CD4-positive, alpha-beta T cell treated with Interleukin-17A for 4 hours (primary cell): ENCODE results near the gene ESR2.
"Not testable (repeated sequence)": the region's sequence is repeated elsewhere in the genome, so short reads cannot be mapped to it uniquely, and the experiment has no call there.

Experiments used
- DNase-seq: peaks from one replicate; pipeline ENCODE4 v3.0.0-alpha.2; 2020; ENCODE audit warnings: mixed read lengths

ESR2 gene

DNA sequence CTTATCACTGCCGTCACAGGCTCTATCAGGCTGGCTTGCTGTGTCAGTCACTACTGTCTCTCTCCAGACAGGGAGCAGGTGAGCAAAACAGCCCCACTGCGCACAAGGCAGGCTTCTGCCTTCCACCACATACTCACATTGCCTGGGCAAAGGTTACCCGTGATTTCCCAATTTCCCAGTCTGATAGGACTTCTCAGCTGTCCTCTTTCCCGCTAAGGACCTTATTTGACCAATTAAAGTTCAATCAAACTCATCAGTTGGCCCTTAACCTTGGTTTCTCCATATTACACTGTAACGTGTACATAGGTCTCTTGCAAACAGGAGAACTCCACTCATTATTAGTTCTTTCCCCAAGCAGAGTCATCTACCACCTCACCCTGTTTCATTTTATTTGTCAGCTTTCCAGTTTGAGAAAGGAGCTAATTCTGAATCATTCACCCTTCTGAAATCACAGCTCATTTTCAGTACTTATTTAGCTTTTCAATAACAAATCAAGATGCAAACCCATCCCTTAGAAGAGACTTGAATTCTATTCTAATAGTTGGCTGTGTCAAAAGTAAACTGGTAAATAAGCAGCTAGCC is 170.8 kb downstream of the ESR2 start:
- no peak for DNase-seq

DNA sequence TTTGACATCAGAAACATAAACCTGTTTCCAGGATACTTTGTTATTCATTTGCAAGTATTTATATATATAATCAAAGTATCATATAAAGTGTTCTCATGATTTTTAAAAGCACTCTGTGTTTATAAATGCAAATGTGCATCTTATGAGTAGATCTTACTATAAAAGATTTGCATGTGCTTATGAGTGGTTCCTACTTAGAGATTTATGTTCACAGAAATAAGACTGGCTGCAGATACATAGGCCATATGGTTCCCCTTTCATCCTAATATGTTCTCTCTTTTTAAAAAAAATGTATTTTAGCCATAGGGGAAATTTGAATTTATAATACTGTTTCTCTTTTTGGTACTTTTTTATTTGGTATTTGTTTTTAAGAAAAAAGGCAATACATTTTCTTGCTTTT is 174.2 kb downstream of the ESR2 start:
- no peak for DNase-seq

DNA sequence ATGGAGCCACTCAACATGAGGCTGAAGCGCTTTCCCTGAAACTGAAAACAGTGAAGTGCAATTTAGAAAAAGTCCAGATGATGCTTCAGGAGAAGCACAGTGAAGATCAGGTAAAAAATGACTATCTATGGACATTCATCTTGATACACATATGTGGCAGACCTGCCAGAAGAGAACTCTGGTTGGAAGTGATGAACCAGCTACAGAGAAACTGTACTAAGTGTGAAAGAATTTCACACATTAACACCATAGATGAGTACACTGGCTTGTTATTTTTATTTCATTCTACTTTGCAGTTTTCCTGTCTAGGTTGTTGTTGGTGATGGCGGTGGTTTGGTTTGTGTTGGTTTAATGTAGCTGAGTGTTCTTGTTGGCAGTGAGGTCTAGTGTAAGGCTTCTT is 174.7 kb downstream of the ESR2 start:
- DNase-seq = no peak

DNA sequence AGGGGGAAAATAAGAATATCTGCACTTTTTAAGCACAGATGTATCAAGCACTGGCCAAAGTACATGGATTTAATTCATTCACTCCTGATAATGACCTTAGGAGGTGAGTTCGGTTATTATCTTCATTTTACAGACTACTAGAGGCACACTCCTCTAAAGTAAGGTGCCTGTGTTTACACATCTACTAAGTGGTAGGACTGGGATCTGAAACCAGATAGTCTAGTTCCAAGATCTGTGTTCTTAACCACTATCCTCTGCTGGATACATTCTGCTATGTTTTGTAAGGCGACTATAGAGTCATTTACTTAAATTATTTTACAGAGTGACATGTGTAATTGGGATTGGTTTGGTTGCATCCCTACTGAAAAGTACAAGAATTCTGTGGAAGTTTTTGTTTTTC is 175.3 kb downstream of the ESR2 start:
- DNase-seq = no peak

DNA sequence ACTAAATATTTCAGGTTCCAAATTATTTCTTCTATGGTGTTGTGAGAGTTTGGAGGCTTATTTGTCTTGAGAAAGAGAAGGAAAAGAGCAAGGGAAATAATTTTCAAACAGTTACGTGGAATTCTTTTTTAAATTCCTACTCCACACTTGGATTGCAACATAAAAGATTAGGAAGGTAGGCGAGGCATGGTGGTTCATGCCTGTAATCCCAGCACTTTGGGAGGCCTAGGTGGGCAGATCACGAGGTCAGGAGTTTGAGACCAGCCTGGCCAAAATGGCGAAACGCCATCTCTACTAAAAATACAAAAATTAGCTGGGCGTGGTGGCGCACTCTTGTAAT is 175.8 kb downstream of the ESR2 start:
- DNase-seq = not testable (repeated sequence)

DNA sequence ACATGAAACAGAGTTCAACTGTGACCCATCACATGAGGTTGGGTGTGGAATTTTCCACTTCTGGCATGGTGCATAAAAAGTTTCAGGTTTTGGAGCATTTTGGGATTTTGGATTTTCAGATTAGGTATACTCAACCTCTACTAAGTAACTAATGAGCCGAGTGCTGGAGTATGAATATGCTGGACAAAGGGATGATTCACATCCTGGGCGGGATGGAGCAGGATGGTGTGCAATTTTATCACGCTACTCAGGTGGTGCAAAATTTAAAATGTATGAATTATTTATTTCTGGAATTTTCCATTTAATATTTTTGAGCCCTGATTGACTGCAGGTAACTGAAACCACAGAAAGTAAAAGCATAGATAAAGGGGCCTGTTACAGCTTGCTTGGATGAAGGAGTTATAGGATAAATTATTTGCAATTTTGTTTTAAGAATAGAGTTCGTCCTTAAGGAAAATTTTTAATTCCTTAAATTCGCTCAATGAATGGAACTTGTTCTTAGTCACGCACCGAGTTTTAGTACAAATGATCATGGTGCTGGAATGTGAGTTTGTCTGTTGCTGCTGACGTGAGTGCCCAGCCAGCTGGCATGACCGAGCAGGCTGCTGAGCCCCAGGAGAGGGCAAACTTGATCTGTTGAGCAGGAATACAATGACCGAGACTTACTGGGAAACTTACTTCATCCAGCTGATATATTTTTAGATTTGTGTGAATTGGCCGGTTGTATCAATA is 176.3 kb downstream of the ESR2 start:
- DNase-seq = no peak

DNA sequence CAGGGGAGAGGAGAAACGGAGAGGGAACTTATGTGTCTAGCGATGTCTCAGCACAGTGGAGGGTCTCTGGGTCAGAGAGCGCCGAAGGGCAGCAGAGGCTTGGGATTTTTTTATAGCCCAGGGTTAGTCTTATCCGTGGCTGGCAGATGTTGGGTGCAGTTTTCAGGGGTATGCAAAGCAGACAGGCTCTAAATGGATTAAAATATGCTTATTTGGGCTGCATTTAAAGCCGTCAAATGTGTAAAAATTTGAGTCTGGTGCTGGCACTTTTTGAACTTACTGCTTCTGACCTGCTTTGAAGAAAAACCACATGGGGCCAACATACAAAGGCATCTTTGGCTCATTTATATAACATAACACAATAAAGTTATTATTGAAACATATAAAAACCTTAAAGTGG is 178.8 kb downstream of the ESR2 start:
- DNase-seq = no peak

DNA sequence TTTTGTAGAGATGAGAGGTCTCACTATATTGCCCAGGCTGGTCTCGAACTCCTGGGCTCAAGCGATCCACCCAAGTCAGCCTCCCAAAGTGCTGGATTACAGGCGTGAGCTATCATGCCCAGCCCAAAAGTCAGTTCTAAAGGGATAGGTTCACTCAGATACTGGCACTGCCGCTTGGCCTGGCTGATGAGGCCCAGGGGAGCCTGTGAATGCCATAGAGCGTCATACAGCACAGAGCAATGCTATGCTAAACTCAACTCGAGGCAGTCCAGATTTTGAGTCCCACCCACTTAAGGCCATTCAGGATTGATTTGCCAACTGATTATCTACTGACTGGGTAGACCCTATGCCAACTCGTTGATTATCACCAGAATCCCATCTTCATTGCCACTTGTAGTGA is 179.4 kb downstream of the ESR2 start:
- DNase-seq = no peak

DNA sequence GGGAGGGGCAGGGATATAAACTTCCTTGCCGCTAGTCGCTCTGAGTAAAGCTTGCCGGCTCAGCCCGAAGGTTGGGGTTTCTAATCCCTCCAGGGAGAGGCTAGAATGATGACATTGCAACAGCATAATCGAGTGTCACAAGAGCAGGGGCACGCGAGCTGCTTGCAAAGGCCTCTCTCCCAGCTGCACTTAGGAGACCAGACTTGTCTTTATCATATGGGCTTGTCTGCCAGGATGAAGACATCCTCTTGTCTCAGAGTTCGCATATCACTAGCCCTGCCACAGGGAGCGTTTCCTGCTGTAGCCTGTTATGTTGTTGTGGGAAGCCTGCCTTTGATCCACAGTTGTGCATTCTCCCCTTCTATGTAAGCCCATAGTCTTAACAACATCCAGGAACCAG is 180.0 kb downstream of the ESR2 start:
- DNase-seq = no peak

DNA sequence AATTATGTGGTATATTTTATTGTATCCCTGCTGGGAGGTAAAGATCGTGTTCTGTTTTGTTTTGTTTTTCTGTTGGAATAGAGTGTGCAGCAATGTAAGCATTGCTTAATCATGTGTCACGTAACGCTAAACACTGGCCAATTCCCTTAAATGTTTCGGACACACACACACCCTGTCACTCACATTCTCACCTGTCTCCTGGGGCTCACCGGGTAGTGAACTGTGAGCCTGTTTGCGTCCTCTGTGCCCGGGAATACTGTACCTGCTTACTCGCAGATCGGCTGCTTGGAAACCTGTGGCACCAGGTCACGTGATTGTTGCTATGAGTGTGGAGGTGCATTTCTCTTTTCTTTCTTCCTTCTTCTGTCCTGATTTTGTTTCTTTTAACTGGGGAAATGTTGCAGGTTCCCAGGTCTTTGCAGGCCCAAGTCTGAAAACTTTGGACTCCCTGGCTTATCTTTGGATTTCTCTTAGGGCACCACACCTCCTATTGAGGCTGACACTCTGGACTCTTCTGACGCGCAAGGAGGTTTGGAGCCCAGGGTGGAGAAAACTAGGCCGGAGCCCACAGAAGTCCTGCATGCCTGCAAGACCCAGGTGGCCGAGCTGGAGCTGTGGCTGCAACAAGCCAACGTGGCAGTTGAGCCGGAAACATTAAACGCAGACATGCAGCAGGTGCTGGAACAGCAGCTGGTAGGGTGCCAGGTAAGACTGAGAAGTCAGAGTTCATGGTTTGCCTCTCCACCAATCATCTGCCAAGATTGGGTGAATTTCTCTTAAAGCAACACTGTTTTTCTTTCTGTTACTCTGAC is 181.1 kb downstream of the ESR2 start:
- DNase-seq = no peak

DNA sequence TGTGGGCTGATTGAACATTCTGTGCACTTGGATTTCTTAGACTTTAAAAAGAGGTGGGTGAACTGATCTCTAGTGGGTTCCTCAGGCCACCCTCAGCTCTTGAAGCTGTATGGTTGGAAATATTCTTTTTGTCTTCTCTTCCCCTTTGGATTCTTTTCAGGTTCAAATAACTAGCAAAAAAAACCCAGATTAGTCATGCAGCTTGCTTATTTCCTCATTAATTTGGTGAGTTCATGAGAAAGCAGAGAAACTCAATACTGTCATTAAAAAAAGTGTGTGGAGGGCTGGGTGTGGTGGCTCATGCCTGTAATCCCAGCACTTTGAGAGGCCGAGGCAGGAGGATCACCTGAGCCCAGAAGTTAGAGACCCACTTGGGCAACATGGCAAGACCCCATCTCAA is 183.4 kb downstream of the ESR2 start:
- no peak for DNase-seq

DNA sequence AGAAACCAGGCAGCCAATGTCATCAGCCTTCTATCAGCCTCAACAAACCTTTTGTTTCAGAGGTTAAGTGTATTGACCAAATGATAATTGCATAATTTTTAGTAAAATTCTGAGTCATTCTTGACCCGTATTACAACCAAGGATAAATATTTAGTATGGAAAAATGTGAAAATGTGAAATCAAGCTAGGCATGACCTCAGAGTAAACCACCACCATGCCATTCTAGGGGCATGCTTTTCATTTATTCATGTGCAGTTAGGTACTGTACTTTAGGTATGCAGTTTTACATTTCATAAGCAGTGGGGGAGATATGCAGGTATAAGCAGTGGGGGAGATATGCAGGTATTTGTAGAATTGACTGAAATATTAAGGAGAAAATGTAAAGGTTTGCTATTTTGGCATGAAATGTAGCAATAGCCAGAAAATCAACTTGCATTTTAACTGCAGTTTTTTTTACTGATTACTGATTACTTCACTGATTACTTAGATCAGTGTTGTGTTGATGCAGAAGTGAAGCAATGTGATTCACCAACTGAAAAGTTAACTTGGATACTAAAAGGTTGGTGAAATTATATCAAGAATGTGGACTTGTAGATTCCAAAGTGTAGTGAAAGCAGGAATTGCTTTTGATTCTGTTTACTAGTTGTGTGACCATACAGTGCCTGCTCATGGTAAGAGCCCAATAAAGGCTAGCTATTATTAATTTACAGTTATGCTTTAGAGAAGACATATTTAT is 184.2 kb downstream of the ESR2 start:
- no peak for DNase-seq

DNA sequence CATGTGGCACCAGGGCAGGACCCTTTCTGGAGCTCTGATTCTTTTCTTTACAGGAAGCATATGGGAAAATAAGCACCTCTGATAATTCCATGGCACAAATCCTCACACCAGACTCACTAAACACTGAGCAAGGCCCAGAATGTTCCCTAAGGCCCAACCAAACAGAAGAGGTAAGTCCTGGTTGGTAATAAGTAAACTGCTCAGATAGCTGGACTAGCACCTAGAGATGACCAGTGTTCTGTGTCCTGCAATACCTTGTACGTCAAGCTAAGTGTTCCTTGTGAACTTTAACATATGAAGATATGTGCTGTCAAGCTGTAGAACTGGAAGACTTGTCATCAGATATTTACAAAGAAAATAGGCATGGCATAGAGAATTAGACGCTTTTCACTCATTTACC is 186.7 kb downstream of the ESR2 start:
- DNase-seq = no peak

DNA sequence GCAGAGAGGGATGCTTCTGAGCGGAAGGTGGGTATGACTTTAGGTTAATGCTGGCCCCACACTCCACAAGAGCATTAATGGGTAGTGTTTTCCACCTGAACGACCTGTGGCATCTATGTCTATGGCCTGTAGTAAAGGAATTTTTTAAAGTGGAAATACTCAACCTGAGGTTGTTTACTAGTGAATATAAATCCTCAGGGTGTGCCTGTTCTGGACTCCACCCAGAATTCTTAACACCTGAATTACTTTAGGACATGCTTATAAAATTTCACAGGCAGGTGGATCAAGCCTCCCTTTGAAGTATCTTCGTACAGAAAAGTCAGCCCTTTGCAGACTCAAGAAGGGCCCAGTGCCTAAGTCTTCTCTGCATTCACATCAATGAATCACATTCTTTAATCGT is 196.1 kb downstream of the ESR2 start:
- DNase-seq = no peak

DNA sequence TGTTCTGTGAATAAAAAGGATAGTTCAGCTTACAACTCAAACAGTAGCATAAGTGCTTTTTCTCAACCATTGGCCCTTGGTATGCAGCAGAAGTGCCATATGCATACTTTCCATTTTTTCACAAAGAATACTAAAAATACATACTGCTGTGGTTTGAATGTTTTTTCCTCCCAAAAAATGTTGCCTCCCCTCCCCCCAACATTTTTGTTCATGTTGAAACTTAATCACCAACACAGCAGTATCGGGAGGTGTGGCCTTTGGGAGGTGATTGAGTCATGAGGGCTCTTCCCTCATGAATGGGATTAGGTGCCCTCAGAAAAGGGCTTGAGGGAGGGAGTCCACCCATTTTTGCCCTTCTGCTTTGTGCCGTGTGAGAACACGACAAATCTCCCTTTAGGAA is 198.6 kb downstream of the ESR2 start:
- no peak for DNase-seq

DNA sequence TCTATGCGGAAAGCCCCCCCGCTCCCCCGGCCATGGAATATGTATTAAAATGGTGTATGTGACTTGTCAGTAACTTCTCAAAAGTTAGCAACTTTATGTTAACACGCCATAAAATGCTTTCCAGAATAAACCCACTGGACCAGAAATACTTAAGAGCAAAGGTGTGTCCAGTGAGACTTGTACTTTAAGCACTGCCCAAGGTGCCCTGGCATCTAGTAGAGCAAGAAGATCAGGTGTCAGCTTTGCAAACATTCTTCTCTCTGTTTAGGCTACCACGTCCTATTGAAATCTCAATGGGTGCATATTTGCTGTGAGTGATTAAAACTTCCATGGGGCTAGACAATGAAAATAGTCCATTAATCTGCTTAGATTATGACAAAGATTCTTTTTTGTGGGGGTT is 201.2 kb downstream of the ESR2 start:
- DNase-seq = no peak

DNA sequence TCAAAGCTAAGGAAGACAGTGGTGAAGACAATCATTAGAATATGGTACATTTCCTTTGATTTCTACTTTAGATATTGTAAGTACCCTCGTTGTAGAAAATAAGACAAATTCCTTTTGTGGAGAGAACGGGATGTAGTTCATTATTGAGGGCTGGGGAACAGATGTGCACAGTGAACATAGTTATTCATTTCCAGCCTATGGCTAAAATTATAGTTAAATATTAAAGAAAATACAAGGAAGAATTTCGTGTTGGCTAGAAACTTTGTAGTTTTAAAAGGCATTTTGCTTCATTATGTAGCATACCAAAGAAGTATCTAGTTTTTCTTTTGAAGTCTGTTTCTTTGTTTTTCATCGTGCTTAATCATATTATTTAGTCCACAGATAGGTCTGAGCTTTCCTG is 201.8 kb downstream of the ESR2 start:
- DNase-seq = no peak

DNA sequence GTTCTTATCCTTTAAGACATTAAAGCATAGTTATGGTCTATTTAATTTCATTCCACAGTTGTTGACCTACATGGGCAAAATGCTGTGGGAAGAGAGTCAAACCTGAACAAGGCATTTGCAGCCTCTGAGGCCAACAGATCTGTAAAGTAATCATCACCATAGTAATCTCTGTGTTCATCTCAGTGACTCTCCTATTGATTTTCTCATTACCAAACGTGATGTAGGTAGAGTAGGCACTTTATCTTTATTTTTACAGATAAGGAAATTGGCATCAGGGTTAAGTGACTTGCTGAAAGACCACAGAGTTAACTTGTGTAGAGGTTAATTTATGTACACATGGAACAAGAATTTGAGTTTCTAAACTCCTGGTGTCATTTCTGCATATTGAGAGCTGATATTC is 203.0 kb downstream of the ESR2 start:
- DNase-seq = no peak

DNA sequence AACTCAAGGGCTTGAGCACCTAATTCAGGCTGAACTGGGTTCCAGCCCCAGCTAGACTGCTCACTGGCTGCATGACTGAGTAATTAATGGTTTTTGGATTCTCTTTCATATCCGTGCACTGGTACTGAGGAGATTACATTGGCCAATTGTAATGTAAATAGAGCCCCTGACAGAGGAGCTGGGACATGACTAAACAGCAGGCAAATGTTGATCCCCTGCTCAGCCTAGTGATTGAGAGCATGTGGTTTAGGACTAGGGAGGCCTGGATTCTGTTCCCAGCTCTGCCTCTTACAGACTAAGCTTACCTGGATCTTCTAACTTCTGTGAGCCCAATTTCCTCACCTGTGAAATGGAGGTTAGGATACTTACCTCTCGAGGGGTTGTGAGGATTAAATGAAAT is 204.3 kb downstream of the ESR2 start:
- no peak for DNase-seq

DNA sequence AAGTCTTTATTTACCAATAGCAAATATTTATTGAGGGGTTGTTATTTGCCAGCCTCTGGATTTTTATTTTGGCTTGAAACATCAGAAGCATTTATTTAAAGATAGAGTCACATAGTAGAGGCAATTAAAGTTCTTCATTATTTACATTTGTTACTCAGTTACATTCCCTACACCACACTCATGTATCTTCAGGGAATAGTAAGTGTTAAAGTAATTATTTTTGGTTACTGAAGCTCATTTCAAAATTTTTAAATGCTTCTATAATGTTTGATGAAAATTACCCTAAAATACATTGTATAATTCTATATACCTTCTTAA is 205.6 kb downstream of the ESR2 start:
- no peak for DNase-seq

DNA sequence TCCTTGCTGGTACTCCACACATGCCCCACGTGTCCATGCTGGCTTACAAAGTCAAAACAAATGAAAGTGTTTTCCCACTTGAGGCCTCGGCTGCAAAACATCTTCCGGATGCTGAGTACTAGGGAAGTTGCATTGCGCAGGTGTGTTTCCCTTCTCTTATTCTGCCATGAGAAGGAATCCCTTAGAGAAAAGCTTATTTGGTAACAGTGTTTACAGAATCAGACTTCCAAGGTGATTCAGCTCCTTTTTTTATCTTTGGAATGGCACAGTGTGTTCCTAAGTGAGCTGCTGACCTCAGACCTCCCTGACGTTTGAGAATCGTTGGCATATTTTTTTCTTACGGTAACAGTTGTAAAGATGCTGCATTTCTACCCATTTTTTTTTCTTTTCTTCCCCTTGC is 211.3 kb downstream of the ESR2 start:
- no peak for DNase-seq

DNA sequence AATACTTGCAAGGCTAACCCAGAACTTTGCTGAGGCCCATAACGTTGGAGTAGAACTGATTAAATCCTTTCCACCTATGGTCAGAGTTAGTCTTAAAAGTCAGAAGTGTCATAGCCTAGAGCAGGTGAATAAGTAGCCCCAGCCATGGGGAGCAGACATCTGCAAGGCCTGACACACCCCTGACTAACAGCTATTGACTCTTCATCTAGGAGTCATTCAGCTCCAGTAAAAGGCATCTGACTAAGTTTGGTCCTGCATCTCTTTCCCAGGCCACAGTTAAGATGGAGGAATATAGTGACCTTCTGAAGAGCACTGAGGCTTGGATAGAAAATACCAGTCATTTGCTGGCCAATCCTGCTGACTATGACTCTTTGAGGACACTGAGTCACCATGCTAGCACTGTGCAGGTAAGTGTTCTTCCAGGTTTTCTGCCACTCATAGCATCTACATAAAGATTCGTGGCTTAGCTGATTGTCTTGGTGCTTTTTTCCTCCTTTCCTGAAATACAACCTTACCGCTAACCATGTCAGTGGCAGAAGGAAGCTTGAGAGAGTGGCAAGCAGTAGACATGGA is 212.9 kb downstream of the ESR2 start:
- DNase-seq = no peak

DNA sequence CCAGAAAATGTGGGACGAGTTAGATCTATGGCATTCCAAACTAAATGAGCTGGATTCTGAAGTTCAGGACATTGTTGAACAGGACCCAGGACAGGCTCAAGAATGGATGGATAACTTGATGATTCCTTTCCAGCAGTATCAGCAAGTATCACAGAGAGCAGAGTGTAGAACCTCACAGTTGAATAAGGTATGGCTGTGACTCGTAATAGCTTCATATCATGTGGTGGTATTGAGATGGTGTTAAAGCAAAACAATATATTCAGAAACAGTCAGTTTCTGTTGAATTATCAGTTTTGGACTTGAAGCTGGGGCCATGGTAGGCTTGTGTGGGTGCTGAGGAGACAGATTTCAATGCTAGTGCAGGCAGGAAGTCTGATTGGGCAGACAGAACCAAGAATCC is 213.7 kb downstream of the ESR2 start:
- DNase-seq = no peak

DNA sequence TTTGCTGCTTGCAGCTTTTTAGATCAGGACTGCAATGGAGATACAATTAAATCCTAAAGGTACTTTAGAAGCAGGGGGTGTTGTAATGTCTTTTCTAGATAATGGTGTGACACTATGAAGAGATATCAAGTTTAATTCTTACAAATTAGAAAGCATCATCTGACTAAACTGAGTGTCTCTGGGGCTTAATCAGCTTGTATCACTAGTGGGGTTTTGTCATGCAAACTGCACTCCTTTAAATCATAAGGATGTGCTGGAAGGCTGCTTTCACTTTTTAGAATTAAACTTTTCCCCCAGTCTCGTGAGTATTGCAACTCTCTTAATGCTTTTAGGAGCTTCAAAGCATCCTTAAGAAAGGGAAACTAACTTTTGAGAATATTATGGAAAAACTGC is 218.6 kb downstream of the ESR2 start:
- DNase-seq = no peak
